GM12878 (cell line): Measurements from ENCODE around the gene COX15.

ENCODE experiments used
- CREB1 ChIP-seq: IDR thresholded peaks from 2 replicates; pipeline ENCODE4 v1.6.1; 2012; ENCODE audit warnings: low read depth, mild to moderate bottlenecking, inconsistent platforms
- EZH2 ChIP-seq: IDR thresholded peaks from 2 replicates; pipeline ENCODE4 v1.6.1; 2012; ENCODE audit warnings: low read depth, mild to moderate bottlenecking, control low read depth, inconsistent platforms, low read length, borderline replicate concordance; ENCODE audit not compliant: control insufficient read depth
- KLF5 ChIP-seq: fragments of 450-650 bp; IDR thresholded peaks from 2 replicates; pipeline ENCODE4 v1.6.1; 2014; ENCODE audit warnings: mild to moderate bottlenecking; ENCODE audit not compliant: partially characterized antibody
- MXI1 ChIP-seq: fragments of 150-350 bp; IDR thresholded peaks from 2 replicates; pipeline ENCODE4 v1.6.1; 2011; ENCODE audit warnings: low read depth, mild to moderate bottlenecking, inconsistent platforms, low read length, improper control_type of control experiment
- NR2C1 ChIP-seq: fragments of 450-650 bp; IDR thresholded peaks from 2 replicates; pipeline ENCODE4 v1.6.1; 2017; ENCODE audit warnings: antibody characterized with exemption, mild to moderate bottlenecking, moderate library complexity
- POLR2AphosphoS2 ChIP-seq: IDR thresholded peaks from 2 replicates; pipeline ENCODE4 v1.6.1; 2011; ENCODE audit warnings: low read depth, mild to moderate bottlenecking, low read length, improper control_type of control experiment, moderate library complexity
- POLR2AphosphoS5 ChIP-seq: IDR thresholded peaks from 2 replicates; pipeline ENCODE4 v1.6.1; 2011; ENCODE audit warnings: mild to moderate bottlenecking, low read length, inconsistent platforms
- RAD21 ChIP-seq: IDR thresholded peaks from 2 replicates; pipeline ENCODE4 v1.6.1; 2011; ENCODE audit warnings: mild to moderate bottlenecking, low read depth, low read length, moderate library complexity; ENCODE audit not compliant: insufficient read depth
- SIN3A ChIP-seq: IDR thresholded peaks from 2 replicates; pipeline ENCODE4 v1.6.1; 2012; ENCODE audit warnings: low read depth, low read length, improper control_type of control experiment
- ZNF217 ChIP-seq: fragments of 450-650 bp; IDR thresholded peaks from 2 replicates; pipeline ENCODE4 v1.6.1; 2017; ENCODE audit warnings: antibody characterized with exemption, mild to moderate bottlenecking
- ZNF274 ChIP-seq: IDR thresholded peaks from one replicate; pipeline ENCODE4 v1.8.0; 2011; ENCODE audit not compliant: insufficient read length, insufficient read depth
- TF ChIP-seq, protein P1 (sequence below): IDR thresholded peaks from 2 replicates; pipeline ENCODE4 v1.6.1; 2011; ENCODE audit warnings: mild to moderate bottlenecking, low read depth, low read length, moderate library complexity; ENCODE audit not compliant: insufficient replicate concordance
- TF ChIP-seq, protein P2 (sequence below): IDR thresholded peaks from 2 replicates; pipeline ENCODE4 v1.6.1; 2012; ENCODE audit warnings: low read depth, low read length, improper control_type of control experiment
- TF ChIP-seq, protein P3 (sequence below), 3 experiments: IDR thresholded peaks in 2 of 3; conservative IDR thresholded peaks in 1 of 3; 2 replicates each; pipeline ENCODE4 v1.5.1; 2011; ENCODE audit warnings: low read depth in 3 of 3, low read length in 3 of 3, mild to moderate bottlenecking in 3 of 3, control low read depth in 2 of 3, moderate library complexity in 2 of 3, inconsistent platforms in 1 of 3, mixed read lengths in 1 of 3; ENCODE audit not compliant: control insufficient read depth in 2 of 3, insufficient read depth in 1 of 3; ENCODE audit errors: extremely low read depth in 1 of 3

DNA sequence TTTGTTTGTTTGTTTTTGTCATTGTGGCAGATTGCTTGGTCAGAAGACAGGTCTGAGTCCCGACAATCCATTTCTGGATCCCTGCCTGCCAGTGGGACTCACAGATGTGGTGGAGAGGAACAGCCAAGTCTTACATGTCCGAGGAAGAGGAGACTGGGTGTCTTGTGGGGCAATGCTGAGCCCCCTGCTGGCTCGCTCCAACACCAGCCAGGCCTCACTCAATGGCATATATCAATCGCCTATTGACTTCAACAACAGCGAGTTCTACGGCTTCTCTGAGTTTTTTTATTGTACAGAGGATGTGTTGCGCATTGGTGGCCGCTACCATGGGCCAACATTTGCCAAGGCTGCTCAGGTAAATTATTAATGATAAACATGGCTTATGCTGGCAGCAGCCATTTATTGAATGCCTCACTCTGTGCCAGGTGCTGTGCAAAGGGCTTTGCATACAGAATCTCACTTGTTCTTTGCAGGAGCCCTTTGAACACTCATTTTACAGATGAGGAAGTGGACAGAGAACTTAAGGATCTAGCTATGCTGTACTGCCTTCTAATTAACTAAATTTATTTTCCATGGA, 33.3 kb downstream of the COX15 start:
- TF ChIP-seq POLR2AphosphoS2 = no peak
- TF ChIP-seq RAD21 = no peak
- no peak for TF ChIP-seq EZH2
- TF ChIP-seq, protein P1, sequence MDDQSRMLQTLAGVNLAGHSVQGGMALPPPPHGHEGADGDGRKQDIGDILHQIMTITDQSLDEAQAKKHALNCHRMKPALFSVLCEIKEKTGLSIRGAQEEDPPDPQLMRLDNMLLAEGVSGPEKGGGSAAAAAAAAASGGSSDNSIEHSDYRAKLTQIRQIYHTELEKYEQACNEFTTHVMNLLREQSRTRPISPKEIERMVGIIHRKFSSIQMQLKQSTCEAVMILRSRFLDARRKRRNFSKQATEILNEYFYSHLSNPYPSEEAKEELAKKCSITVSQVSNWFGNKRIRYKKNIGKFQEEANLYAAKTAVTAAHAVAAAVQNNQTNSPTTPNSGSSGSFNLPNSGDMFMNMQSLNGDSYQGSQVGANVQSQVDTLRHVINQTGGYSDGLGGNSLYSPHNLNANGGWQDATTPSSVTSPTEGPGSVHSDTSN = no peak
- no peak for TF ChIP-seq POLR2AphosphoS5
- TF ChIP-seq, protein P2, sequence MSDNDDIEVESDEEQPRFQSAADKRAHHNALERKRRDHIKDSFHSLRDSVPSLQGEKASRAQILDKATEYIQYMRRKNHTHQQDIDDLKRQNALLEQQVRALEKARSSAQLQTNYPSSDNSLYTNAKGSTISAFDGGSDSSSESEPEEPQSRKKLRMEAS = no peak
- TF ChIP-seq, protein P3, sequence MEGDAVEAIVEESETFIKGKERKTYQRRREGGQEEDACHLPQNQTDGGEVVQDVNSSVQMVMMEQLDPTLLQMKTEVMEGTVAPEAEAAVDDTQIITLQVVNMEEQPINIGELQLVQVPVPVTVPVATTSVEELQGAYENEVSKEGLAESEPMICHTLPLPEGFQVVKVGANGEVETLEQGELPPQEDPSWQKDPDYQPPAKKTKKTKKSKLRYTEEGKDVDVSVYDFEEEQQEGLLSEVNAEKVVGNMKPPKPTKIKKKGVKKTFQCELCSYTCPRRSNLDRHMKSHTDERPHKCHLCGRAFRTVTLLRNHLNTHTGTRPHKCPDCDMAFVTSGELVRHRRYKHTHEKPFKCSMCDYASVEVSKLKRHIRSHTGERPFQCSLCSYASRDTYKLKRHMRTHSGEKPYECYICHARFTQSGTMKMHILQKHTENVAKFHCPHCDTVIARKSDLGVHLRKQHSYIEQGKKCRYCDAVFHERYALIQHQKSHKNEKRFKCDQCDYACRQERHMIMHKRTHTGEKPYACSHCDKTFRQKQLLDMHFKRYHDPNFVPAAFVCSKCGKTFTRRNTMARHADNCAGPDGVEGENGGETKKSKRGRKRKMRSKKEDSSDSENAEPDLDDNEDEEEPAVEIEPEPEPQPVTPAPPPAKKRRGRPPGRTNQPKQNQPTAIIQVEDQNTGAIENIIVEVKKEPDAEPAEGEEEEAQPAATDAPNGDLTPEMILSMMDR (IDR thresholded peaks at IDR 0.05 in 2 of 3, conservative IDR thresholded peaks at IDR 0.05 in 1 of 3; ENCODE audit: control insufficient read depth in 2 of 3, extremely low read depth in 1 of 3, insufficient read depth in 1 of 3, low read depth in 3 of 3, low read length in 3 of 3) = peak in 1 of 3 experiments; percentile 21; a peak in 3 of 6 replicates
- no peak for TF ChIP-seq ZNF217
- no peak for TF ChIP-seq NR2C1
- TF ChIP-seq ZNF274 = no peak
- no peak for TF ChIP-seq MXI1
- no peak for TF ChIP-seq CREB1
- TF ChIP-seq KLF5 = no peak
- no peak for TF ChIP-seq SIN3A
